ENCODE data around the gene KRTAP5-1. TPM values are rescaled to one million over a fixed set of nuclear protein-coding genes. Genes with fewer than 3 reads are reported as not detected.
"Not testable (repeated sequence)": the region's sequence is repeated elsewhere in the genome, so short reads cannot be mapped to it uniquely, and the experiment has no call there.

The KRTAP5-1 gene, protein sequence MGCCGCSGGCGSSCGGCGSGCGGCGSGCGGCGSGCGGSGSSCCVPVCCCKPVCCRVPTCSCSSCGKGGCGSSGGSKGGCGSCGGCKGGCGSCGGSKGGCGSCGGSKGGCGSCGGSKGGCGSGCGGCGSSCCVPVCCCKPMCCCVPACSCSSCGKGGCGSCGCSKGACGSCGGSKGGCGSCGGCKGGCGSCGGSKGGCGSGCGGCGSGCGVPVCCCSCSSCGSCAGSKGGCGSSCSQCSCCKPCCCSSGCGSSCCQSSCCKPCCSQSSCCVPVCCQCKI
- not detected in 2 replicates for total RNA-seq

DNA sequence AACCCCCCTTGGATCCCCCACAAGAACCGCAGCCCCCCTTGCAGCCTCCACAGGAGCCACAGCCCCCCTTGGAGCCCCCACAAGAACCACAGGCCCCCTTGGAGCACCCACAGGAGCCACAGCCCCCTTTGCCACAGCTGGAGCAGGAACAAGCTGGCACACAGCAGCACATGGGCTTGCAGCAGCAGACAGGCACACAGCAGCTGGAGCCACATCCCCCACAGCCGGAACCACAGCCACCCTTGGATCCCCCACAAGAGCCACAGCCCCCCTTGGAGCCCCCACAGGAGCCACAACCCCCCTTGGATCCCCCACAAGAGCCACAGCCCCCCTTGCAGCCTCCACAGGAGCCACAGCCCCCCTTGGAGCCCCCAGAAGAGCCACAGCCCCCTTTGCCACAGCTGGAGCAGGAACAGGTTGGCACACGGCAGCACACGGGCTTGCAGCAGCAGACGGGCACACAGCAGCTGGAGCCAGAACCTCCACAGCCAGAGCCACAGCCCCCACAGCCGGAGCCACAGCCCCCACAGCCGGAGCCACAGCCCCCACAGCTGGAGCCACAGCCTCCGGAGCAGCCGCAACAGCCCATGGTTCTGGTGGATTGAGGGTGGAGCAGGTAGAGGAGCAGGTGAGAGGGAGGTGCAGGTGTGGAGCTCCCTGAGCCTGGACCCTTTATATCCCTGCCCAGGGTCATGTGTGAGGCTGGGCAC, at the start of gene KRTAP5-1:
TSS of gene KRTAP5-1 (minus strand) at position 623 of the 710 bp plus-strand sequence. CDS start at position 589, 34 bp downstream.
- H3K4me3 ChIP-seq (ENCODE audit: low read depth, low read length): not testable (repeated sequence)

GRCh38 chr11:1633864-1634263, 48.8 kb upstream of the KRTAP5-1 start:
- no peak overlapping the region for H3K4me3 ChIP-seq (ENCODE audit: low read depth, low read length)
- no peak for DNase-seq (ENCODE audit: low read depth)
- TF ChIP-seq, protein P1, sequence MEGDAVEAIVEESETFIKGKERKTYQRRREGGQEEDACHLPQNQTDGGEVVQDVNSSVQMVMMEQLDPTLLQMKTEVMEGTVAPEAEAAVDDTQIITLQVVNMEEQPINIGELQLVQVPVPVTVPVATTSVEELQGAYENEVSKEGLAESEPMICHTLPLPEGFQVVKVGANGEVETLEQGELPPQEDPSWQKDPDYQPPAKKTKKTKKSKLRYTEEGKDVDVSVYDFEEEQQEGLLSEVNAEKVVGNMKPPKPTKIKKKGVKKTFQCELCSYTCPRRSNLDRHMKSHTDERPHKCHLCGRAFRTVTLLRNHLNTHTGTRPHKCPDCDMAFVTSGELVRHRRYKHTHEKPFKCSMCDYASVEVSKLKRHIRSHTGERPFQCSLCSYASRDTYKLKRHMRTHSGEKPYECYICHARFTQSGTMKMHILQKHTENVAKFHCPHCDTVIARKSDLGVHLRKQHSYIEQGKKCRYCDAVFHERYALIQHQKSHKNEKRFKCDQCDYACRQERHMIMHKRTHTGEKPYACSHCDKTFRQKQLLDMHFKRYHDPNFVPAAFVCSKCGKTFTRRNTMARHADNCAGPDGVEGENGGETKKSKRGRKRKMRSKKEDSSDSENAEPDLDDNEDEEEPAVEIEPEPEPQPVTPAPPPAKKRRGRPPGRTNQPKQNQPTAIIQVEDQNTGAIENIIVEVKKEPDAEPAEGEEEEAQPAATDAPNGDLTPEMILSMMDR (conservative IDR thresholded peaks at IDR 0.05; ENCODE audit: low read depth, low read length): no peak

More for the DNA sequence above, at the start of gene KRTAP5-1:
- not testable (repeated sequence) for DNase-seq (ENCODE audit: low read depth)

GRCh38 chr11:1632053-1632714, 47.1 kb upstream of the KRTAP5-1 start:
- no peak for DNase-seq (ENCODE audit: low read depth)
- TF ChIP-seq, protein P1 (conservative IDR thresholded peaks at IDR 0.05; ENCODE audit: low read depth, low read length): no peak
- no peak overlapping the region for H3K4me3 ChIP-seq (ENCODE audit: low read depth, low read length)

- TF ChIP-seq, protein P1 (conservative IDR thresholded peaks at IDR 0.05; ENCODE audit: low read depth, low read length): no peak
- no peak for DNase-seq (ENCODE audit: low read depth)
- no peak overlapping the region for H3K4me3 ChIP-seq (ENCODE audit: low read depth, low read length)
These were observed 46.0 kb upstream of the KRTAP5-1 start for GRCh38 chr11:1631066-1631568.

DNA sequence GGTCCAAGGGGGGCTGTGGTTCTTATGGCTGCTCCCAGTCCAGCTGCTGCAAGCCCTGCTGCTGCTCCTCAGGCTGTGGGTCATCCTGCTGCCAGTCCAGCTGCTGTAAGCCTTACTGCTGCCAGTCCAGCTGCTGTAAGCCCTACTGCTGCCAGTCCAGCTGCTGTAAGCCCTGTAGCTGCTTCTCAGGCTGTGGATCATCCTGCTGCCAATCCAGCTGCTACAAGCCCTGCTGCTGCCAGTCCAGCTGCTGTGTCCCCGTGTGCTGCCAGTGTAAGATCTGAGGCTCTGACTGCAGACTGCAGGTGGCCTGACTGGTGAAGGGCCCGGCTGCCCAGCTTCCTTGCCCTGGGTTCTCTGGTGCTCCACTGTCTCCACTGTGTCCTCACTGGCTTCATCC, 45.2 kb upstream of the KRTAP5-1 start:
- H3K4me3 ChIP-seq (ENCODE audit: low read depth, low read length): no peak overlapping the region
- TF ChIP-seq, protein P1 (conservative IDR thresholded peaks at IDR 0.05; ENCODE audit: low read depth, low read length): no peak
- DNase-seq (ENCODE audit: low read depth): no peak

DNA sequence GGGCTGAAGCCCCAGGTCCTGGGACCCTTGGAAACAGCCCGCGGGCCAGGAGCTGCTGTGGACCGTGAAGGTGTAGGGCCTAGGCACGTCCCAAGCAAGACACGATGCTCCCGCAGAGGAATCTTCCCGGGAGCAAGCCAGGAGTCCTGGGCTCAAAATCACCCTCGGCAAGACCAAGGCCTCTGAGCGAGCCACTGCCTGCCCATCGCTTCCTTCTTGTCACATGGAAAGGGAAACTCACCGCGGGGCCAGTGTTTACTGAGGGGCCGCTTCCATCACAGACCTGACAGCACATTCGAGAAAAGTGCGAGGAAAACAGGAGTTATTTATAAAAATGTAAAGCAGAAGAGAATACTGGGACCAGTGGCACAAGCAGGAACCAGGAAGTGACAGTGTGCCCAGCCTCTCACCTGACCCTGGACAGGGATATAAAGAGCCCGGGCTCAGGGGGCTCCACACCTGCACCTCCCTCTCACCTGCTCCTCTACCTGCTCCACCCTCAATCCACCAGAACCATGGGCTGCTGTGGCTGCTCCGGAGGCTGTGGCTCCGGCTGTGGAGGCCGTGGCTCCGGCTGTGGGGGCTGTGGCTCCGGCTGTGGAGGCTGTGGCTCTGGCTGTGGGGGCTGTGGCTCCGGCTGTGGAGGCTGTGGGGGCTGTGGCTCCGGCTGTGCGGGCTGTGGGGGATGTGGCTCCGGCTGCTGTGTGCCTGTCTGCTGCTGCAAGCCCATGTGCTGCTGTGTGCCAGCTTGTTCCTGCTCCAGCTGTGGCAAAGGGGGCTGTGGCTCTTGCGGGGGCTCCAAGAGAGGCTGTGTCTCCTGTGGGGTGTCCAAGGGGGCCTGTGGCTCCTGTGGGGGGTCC, 44.5 kb upstream of the KRTAP5-1 start, which contains the start of gene KRTAP5-5:
TSS of gene KRTAP5-5 (plus strand) at position 450 of the 860 bp plus-strand sequence. CDS start at position 516, 66 bp downstream.
- DNase-seq (ENCODE audit: low read depth): no peak
- TF ChIP-seq, protein P1 (conservative IDR thresholded peaks at IDR 0.05; ENCODE audit: low read depth, low read length): no peak
- no peak within 1 kb of the TSS for H3K4me3 ChIP-seq (ENCODE audit: low read depth, low read length)

All from epithelial cell of proximal tubule (primary cell).